Epidermal melanocyte (primary cell): Measurements from ENCODE around the gene NECAB3.
"Not testable (repeated sequence)": the region's sequence is repeated elsewhere in the genome, so short reads cannot be mapped to it uniquely, and the experiment has no call there.

Experiments
- DNase-seq: peaks from one replicate; pipeline ENCODE4 v3.0.0; 2011; ENCODE audit warnings: low spot score; ENCODE audit not compliant: insufficient read length

Gene NECAB3

GRCh38 chr20:33698966-33699365 is 24.7 kb upstream of the NECAB3 start:
- not testable (repeated sequence) for DNase-seq

- no peak for DNase-seq
Observed at GRCh38 chr20:33697129-33697528, 22.9 kb upstream of the NECAB3 start.

- no peak for DNase-seq
Observed at GRCh38 chr20:33696448-33696847, 22.2 kb upstream of the NECAB3 start.

GRCh38 chr20:33694639-33695012 is 20.4 kb upstream of the NECAB3 start:
- DNase-seq: no peak

- DNase-seq: no peak
Observed at GRCh38 chr20:33693741-33694638, 19.8 kb upstream of the NECAB3 start.

- DNase-seq: no peak
Observed at GRCh38 chr20:33693289-33693688, 19.1 kb upstream of the NECAB3 start.

- no peak for DNase-seq
Observed at GRCh38 chr20:33689973-33690372, 15.7 kb upstream of the NECAB3 start.

GRCh38 chr20:33689493-33689892 is 15.3 kb upstream of the NECAB3 start:
- DNase-seq: no peak

GRCh38 chr20:33688938-33689424 is 14.8 kb upstream of the NECAB3 start:
- no peak for DNase-seq

- no peak for DNase-seq
Observed at GRCh38 chr20:33687993-33688937, 14.0 kb upstream of the NECAB3 start.

GRCh38 chr20:33687370-33687915 is 13.2 kb upstream of the NECAB3 start:
- DNase-seq: no peak

- DNase-seq: no peak
Observed at GRCh38 chr20:33686984-33687366, 12.7 kb upstream of the NECAB3 start.

- peak; percentile 97 for DNase-seq
Observed at GRCh38 chr20:33686100-33686983, 12.1 kb upstream of the NECAB3 start, which contains the start of gene E2F1. E2F1 (minus strand) TSS chr20:33686385; CDS start chr20:33686264, 121 bp downstream.

GRCh38 chr20:33685328-33686099 is 11.3 kb upstream of the NECAB3 start:
- peak; percentile 5 for DNase-seq

GRCh38 chr20:33684533-33685327 is 10.5 kb upstream of the NECAB3 start:
- peak; percentile 11 for DNase-seq

- DNase-seq: no peak
Observed at GRCh38 chr20:33681728-33682353, 7.6 kb upstream of the NECAB3 start.

GRCh38 chr20:33681288-33681687 is 7.1 kb upstream of the NECAB3 start:
- DNase-seq: no peak

GRCh38 chr20:33680686-33681085 is 6.5 kb upstream of the NECAB3 start:
- no peak for DNase-seq
